ENCODE data around the gene DIRAS1. TPM values are rescaled to one million over a fixed set of nuclear protein-coding genes. Genes with fewer than 3 reads are reported as not detected.

Gene DIRAS1
- total and polyA plus RNA-seq, 2 experiments from 2014 or later = 2.8 to 18.6 TPM

DNA sequence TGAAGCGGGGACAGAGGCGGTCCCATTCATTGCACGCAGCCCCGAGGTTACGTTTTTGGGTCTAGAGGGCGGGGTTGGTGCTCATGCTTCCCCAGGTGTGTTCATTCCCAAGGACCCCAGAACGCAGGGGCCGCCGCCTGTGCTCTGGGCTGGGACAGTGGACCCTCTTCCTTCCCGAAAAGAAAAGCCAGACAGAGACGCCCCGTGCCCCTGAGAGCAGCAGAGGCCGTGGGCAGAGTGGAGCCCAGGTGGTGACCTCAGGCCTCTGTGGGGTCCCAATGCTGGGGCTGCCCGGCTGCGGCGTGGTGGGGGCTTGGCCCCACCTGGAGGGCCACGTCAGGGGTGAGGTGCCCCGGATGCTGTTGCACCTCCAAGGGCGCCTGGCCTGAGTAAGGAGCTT lies 46.5 kb upstream of the DIRAS1 start:
- no peak overlapping the region for H3K27ac Mint-ChIP-seq
- H3F3A ChIP-seq (replicated peaks; ENCODE audit: low read depth) = no peaks in the 10 kb centered on the region
- H3K27me3 Mint-ChIP-seq (ENCODE audit: insufficient read depth, low read depth, poor library complexity) = peaks cover 14% of the 10 kb centered on the region
- no peaks in the 10 kb centered on the region for H3K9me3 Mint-ChIP-seq
- no peak overlapping the region for H2AFZ ChIP-seq
- no peak overlapping the region for H3K4me3 ChIP-seq
- H3K9me2 ChIP-seq (ENCODE audit: insufficient read depth) = no peaks in the 10 kb centered on the region
- no peaks in the 10 kb centered on the region for H3K27me3 ChIP-seq (ENCODE audit: insufficient read depth)
- no peaks in the 10 kb centered on the region for H3K4me1 ChIP-seq (ENCODE audit: insufficient read depth)
- H3K4me3 Mint-ChIP-seq = no peak overlapping the region
- peaks cover 10% of the 10 kb centered on the region; the same call in 1 of the 2 replicates for H4K20me1 ChIP-seq (replicated peaks; ENCODE audit: insufficient read depth)
- no peak overlapping the region for H3K4me2 ChIP-seq
- no peaks in the 10 kb centered on the region for H3K4me1 Mint-ChIP-seq
- DNase-seq (ENCODE audit: low spot score) (no peak), ATAC-seq (no peak)
- peaks cover 34% of the 10 kb centered on the region for H3K79me2 ChIP-seq (replicated peaks; ENCODE audit: insufficient read depth)
- peaks cover 9% of the 10 kb centered on the region; the same call in 1 of the 2 replicates for H3K36me3 ChIP-seq (ENCODE audit: insufficient read depth)
- H3K36me3 Mint-ChIP-seq (ENCODE audit: low read depth) = peaks cover 35% of the 10 kb centered on the region
- TF ChIP-seq STAT1 (IDR thresholded peaks at IDR 0.05; ENCODE audit: unreplicated experiment) = no peak
- no peak for TF ChIP-seq CREB1 (CRISPR knock-in tag; IDR thresholded peaks at IDR 0.05; ENCODE audit: low read depth)
- TF ChIP-seq, protein P1, sequence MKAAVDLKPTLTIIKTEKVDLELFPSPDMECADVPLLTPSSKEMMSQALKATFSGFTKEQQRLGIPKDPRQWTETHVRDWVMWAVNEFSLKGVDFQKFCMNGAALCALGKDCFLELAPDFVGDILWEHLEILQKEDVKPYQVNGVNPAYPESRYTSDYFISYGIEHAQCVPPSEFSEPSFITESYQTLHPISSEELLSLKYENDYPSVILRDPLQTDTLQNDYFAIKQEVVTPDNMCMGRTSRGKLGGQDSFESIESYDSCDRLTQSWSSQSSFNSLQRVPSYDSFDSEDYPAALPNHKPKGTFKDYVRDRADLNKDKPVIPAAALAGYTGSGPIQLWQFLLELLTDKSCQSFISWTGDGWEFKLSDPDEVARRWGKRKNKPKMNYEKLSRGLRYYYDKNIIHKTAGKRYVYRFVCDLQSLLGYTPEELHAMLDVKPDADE (IDR thresholded peaks at IDR 0.05) = no peak
- no peak for TF ChIP-seq POLR2AphosphoS5 (IDR thresholded peaks at IDR 0.05; ENCODE audit: low read depth)
- TF ChIP-seq, protein P2, sequence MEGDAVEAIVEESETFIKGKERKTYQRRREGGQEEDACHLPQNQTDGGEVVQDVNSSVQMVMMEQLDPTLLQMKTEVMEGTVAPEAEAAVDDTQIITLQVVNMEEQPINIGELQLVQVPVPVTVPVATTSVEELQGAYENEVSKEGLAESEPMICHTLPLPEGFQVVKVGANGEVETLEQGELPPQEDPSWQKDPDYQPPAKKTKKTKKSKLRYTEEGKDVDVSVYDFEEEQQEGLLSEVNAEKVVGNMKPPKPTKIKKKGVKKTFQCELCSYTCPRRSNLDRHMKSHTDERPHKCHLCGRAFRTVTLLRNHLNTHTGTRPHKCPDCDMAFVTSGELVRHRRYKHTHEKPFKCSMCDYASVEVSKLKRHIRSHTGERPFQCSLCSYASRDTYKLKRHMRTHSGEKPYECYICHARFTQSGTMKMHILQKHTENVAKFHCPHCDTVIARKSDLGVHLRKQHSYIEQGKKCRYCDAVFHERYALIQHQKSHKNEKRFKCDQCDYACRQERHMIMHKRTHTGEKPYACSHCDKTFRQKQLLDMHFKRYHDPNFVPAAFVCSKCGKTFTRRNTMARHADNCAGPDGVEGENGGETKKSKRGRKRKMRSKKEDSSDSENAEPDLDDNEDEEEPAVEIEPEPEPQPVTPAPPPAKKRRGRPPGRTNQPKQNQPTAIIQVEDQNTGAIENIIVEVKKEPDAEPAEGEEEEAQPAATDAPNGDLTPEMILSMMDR (conservative IDR thresholded peaks at IDR 0.05; ENCODE audit: low read depth in 2 of 2) = no peak
- TF ChIP-seq, protein P3, sequence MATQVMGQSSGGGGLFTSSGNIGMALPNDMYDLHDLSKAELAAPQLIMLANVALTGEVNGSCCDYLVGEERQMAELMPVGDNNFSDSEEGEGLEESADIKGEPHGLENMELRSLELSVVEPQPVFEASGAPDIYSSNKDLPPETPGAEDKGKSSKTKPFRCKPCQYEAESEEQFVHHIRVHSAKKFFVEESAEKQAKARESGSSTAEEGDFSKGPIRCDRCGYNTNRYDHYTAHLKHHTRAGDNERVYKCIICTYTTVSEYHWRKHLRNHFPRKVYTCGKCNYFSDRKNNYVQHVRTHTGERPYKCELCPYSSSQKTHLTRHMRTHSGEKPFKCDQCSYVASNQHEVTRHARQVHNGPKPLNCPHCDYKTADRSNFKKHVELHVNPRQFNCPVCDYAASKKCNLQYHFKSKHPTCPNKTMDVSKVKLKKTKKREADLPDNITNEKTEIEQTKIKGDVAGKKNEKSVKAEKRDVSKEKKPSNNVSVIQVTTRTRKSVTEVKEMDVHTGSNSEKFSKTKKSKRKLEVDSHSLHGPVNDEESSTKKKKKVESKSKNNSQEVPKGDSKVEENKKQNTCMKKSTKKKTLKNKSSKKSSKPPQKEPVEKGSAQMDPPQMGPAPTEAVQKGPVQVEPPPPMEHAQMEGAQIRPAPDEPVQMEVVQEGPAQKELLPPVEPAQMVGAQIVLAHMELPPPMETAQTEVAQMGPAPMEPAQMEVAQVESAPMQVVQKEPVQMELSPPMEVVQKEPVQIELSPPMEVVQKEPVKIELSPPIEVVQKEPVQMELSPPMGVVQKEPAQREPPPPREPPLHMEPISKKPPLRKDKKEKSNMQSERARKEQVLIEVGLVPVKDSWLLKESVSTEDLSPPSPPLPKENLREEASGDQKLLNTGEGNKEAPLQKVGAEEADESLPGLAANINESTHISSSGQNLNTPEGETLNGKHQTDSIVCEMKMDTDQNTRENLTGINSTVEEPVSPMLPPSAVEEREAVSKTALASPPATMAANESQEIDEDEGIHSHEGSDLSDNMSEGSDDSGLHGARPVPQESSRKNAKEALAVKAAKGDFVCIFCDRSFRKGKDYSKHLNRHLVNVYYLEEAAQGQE (IDR thresholded peaks at IDR 0.05; ENCODE audit: unreplicated experiment) = no peak
- TF ChIP-seq ZNF114 (CRISPR knock-in tag; IDR thresholded peaks at IDR 0.05) = no peak
- no peak for TF ChIP-seq ZNF331 (CRISPR knock-in tag; IDR thresholded peaks at IDR 0.05; ENCODE audit: low read depth)
- no peak overlapping the region for H3K27ac ChIP-seq (ENCODE audit: low read depth)

All from GM23338 (cell line).